Suprapubic skin (tissue), 4 donors: Measurements from ENCODE around the gene ZDHHC14. TPM values are rescaled to one million over a fixed set of nuclear protein-coding genes. Genes with fewer than 3 reads are reported as not detected.
"Not testable (repeated sequence)": the region's sequence is repeated elsewhere in the genome, so short reads cannot be mapped to it uniquely, and the experiment has no call there.

Experiments used
- DNase-seq, 2 donors: peaks; one replicate each; pipeline ENCODE4 v3.0.0-alpha.2; 2019; ENCODE audit warnings: low spot score in 2 of 2
- H3K27ac ChIP-seq: fragments of 200-600 bp; sonication (generic); one replicate; pipeline ENCODE4 v1.5.1; 2019
- H3K27me3 ChIP-seq: fragments of 200-600 bp; sonication (generic); one replicate; pipeline ENCODE4 v1.5.1; 2019
- H3K36me3 ChIP-seq: fragments of 200-600 bp; sonication (generic); one replicate; pipeline ENCODE4 v1.5.1; 2019
- H3K4me1 ChIP-seq: fragments of 200-600 bp; sonication (generic); one replicate; pipeline ENCODE4 v1.5.1; 2019
- H3K4me3 ChIP-seq: fragments of 200-600 bp; sonication (generic); one replicate; pipeline ENCODE4 v1.5.1; 2019; ENCODE audit warnings: mild to moderate bottlenecking
- H3K9me3 ChIP-seq: fragments of 200-600 bp; sonication (generic); one replicate; pipeline ENCODE4 v1.5.1; 2019
- CTCF ChIP-seq, 2 donors: fragments of 200-600 bp in 1 of 2; fragments of 450-650 bp in 1 of 2; sonication (generic) in 1 of 2; IDR thresholded peaks; one replicate each; pipeline ENCODE4 v1.5.1; 2016 to 2019; ENCODE audit warnings: antibody characterized with exemption in 2 of 2, mild to moderate bottlenecking in 1 of 2, moderate library complexity in 1 of 2
- EP300 ChIP-seq: sonication (generic); formaldehyde crosslinking; IDR thresholded peaks from one replicate; pipeline ENCODE4 v1.6.1; 2017; ENCODE audit warnings: antibody characterized with exemption
- POLR2A ChIP-seq, 2 donors: fragments of 450-650 bp; IDR thresholded peaks; one replicate each; pipeline ENCODE4 v1.6.1; 2017; ENCODE audit warnings: antibody characterized with exemption in 2 of 2, mild to moderate bottlenecking in 2 of 2, moderate library complexity in 2 of 2
- POLR2AphosphoS5 ChIP-seq, 3 donors: sonication (generic); formaldehyde crosslinking; IDR thresholded peaks; one replicate each; pipeline ENCODE4 v1.6.1; 2017; ENCODE audit warnings: antibody characterized with exemption in 3 of 3
- WGBS: methylation state at CpG from one replicate; pipeline ENCODE4 v1.1.5; 2018; 5-methylcytosine and 5-hydroxymethylcytosine counted together
- total RNA-seq, 4 donors: library from RNA; depleted of rRNA; stranded (reverse); fragments of >200 nt; gene quantifications; one replicate each; pipeline ENCODE4 v1.1.0, GENCODE V29; 2016

ZDHHC14 gene
- total RNA-seq, 4 donors from 2014 or later = 4.3 to 9.9 (median 7.7) TPM

GRCh38 chr6:157559201-157559756 lies 178.3 kb downstream of the ZDHHC14 start:
- DNase-seq = no peak

GRCh38 chr6:157560063-157560462 lies 179.1 kb downstream of the ZDHHC14 start:
- not testable (repeated sequence) for H3K27me3 ChIP-seq, DNase-seq, H3K9me3 ChIP-seq, H3K4me1 ChIP-seq, H3K27ac ChIP-seq, H3K36me3 ChIP-seq, H3K4me3 ChIP-seq
- WGBS = 98% methylated on average over 10 of the region's 10 CpGs

More at GRCh38 chr6:157559201-157559756, 178.3 kb downstream of the ZDHHC14 start:
- 93% methylated on average over 10 of the region's 10 CpGs for WGBS
- Histone ChIP-seq H3K36me3 (no peaks in the 10 kb centered on the region), H3K27me3 (no peaks in the 10 kb centered on the region), H3K4me1 (no peaks in the 10 kb centered on the region), H3K27ac (no peak overlapping the region), H3K4me3 (no peak overlapping the region), H3K9me3 (no peaks in the 10 kb centered on the region)
- TF ChIP-seq POLR2A (IDR thresholded peaks at IDR 0.05) (no peak), EP300 (no peak), POLR2AphosphoS5 (IDR thresholded peaks at IDR 0.05) (no peak), CTCF (IDR thresholded peaks at IDR 0.05) (no peak)

- Histone ChIP-seq H3K4me1 (no peaks in the 10 kb centered on the region), H3K36me3 (no peaks in the 10 kb centered on the region), H3K27me3 (no peaks in the 10 kb centered on the region), H3K9me3 (no peaks in the 10 kb centered on the region), H3K4me3 (no peak overlapping the region), H3K27ac (no peak overlapping the region)
- WGBS = 90% methylated on average over 17 of the region's 17 CpGs
- TF ChIP-seq POLR2AphosphoS5 (IDR thresholded peaks at IDR 0.05) (no peak), CTCF (IDR thresholded peaks at IDR 0.05) (no peak), EP300 (no peak), POLR2A (IDR thresholded peaks at IDR 0.05) (no peak)
- DNase-seq = no peak
Measured at GRCh38 chr6:157560691-157561413, 179.9 kb downstream of the ZDHHC14 start.

- TF ChIP-seq EP300 (no peak), POLR2A (IDR thresholded peaks at IDR 0.05) (no peak), POLR2AphosphoS5 (IDR thresholded peaks at IDR 0.05) (no peak), CTCF (IDR thresholded peaks at IDR 0.05) (no peak)
- H3K27me3 ChIP-seq = no peaks in the 10 kb centered on the region
- DNase-seq = no peak
- H3K9me3 ChIP-seq = no peaks in the 10 kb centered on the region
- H3K36me3 ChIP-seq = no peaks in the 10 kb centered on the region
- no peak overlapping the region for H3K27ac ChIP-seq
- no peak overlapping the region for H3K4me3 ChIP-seq
- WGBS = 92% methylated on average over 8 of the region's 8 CpGs
- H3K4me1 ChIP-seq = no peaks in the 10 kb centered on the region
Measured at GRCh38 chr6:157561414-157561790, 180.4 kb downstream of the ZDHHC14 start.

GRCh38 chr6:157561929-157562810 lies 181.2 kb downstream of the ZDHHC14 start:
- DNase-seq = no peak
- WGBS = 89% methylated on average over 15 of the region's 15 CpGs

More at GRCh38 chr6:157561929-157562810, 181.2 kb downstream of the ZDHHC14 start:
- TF ChIP-seq EP300 (no peak), POLR2AphosphoS5 (IDR thresholded peaks at IDR 0.05) (no peak), POLR2A (IDR thresholded peaks at IDR 0.05) (no peak), CTCF (IDR thresholded peaks at IDR 0.05) (no peak)
- H3K4me1 ChIP-seq = no peaks in the 10 kb centered on the region
- H3K27ac ChIP-seq = no peak overlapping the region
- no peak overlapping the region for H3K4me3 ChIP-seq
- H3K36me3 ChIP-seq = no peaks in the 10 kb centered on the region
- no peaks in the 10 kb centered on the region for H3K9me3 ChIP-seq
- no peaks in the 10 kb centered on the region for H3K27me3 ChIP-seq
